HepG2 (cell line): ENCODE measurements around the gene SRBD1. TPM values are rescaled to one million over a fixed set of nuclear protein-coding genes. Genes with fewer than 3 reads are reported as not detected.

Experiments used
- ASH2L ChIP-seq: fragments of 300-600, 200-600 bp; sonication (generic); IDR thresholded peaks from 2 replicates; pipeline ENCODE4 v1.7.0; 2017; ENCODE audit warnings: low read depth, mild to moderate bottlenecking, moderate library complexity, mixed read lengths, low read length; ENCODE audit not compliant: insufficient read length
- CREM ChIP-seq, 2 experiments: sonication (generic) in 1 of 2; formaldehyde crosslinking in 1 of 2; IDR thresholded peaks; 2 replicates each; pipeline versions ENCODE4 v1.4.0 to v1.6.1; 2016 to 2020; ENCODE audit warnings: antibody characterized with exemption in 1 of 2, mild to moderate bottlenecking in 1 of 2, missing genetic modification reagents in 1 of 2
- ETV5 ChIP-seq: IDR thresholded peaks from 2 replicates; pipeline ENCODE4 v1.6.1; 2018; ENCODE audit warnings: missing biosample characterization, missing genetic modification reagents, inconsistent platforms, borderline replicate concordance
- FOXJ3 ChIP-seq: sonication (generic); formaldehyde crosslinking; IDR thresholded peaks from 2 replicates; pipeline ENCODE4 v1.4.0; 2020; ENCODE audit warnings: missing genetic modification reagents, mild to moderate bottlenecking, borderline replicate concordance
- KLF11 ChIP-seq: IDR thresholded peaks from 2 replicates; pipeline ENCODE4 v1.6.1; 2016; ENCODE audit warnings: missing compliant biosample characterization
- NAIF1 ChIP-seq: sonication (generic); formaldehyde crosslinking; IDR thresholded peaks from 2 replicates; pipeline ENCODE4 v1.5.0; 2020; ENCODE audit warnings: mild to moderate bottlenecking, missing genetic modification reagents, borderline replicate concordance
- NCOR1 ChIP-seq: fragments of 200-600 bp; sonication (generic); IDR thresholded peaks from 2 replicates; pipeline ENCODE4 v1.7.0; 2017; ENCODE audit warnings: antibody characterized with exemption, low read length, borderline replicate concordance
- NR2C2 ChIP-seq: sonication (generic); formaldehyde crosslinking; IDR thresholded peaks from 2 replicates; pipeline ENCODE4 v1.4.0; 2020; ENCODE audit warnings: missing genetic modification reagents, mild to moderate bottlenecking, moderate library complexity, borderline replicate concordance
- RFX1 ChIP-seq: fragments of 450-650 bp; IDR thresholded peaks from 2 replicates; pipeline ENCODE4 v1.6.1; 2017
- SAP130 ChIP-seq: IDR thresholded peaks from 2 replicates; pipeline ENCODE4 v1.6.1; 2016; ENCODE audit warnings: low read depth
- ZNF331 ChIP-seq: sonication (generic); formaldehyde crosslinking; IDR thresholded peaks from 2 replicates; pipeline ENCODE4 v1.4.0; 2020; ENCODE audit warnings: missing genetic modification reagents
- ZNF460 ChIP-seq: sonication (generic); formaldehyde crosslinking; IDR thresholded peaks from 2 replicates; pipeline ENCODE4 v1.5.1; 2020; ENCODE audit warnings: missing genetic modification reagents, mild to moderate bottlenecking, borderline replicate concordance
- polyA plus RNA-seq, 8 experiments: library from polyadenylated mRNA; depleted of rRNA in 3 of 8; stranded (reverse) in 7 of 8; unstranded in 1 of 8; fragments of >200 nt; fragmentation: Illumina TruSeq in 4 of 8; extraction: Trizol in 4 of 8; gene quantifications; 2 replicates each; pipeline versions ENCODE4 v1.2.1 to v1.2.3, GENCODE V29; 2011 to 2016; ENCODE audit warnings: low read depth in 4 of 8, missing spikeins in 1 of 8, mixed read lengths in 1 of 8; ENCODE audit not compliant: insufficient read depth in 1 of 8
- total RNA-seq, 5 experiments: library from RNA; depleted of rRNA; stranded (reverse); fragments of >200 nt; fragmentation: Illumina TruSeq; extraction: Trizol; gene quantifications; 2 replicates each; pipeline ENCODE4 v1.2.3, GENCODE V29; 2016; ENCODE audit warnings: low read depth in 1 of 5
- TF ChIP-seq, protein P1 (sequence below): sonication (generic); formaldehyde crosslinking; IDR thresholded peaks from 2 replicates; pipeline ENCODE4 v1.4.0; 2020; ENCODE audit warnings: missing genetic modification reagents
- TF ChIP-seq, protein P2 (sequence below): IDR thresholded peaks from 2 replicates; pipeline ENCODE4 v1.6.1; 2016; ENCODE audit warnings: low read depth, missing genetic modification reagents, missing compliant biosample characterization
- TF ChIP-seq, protein P3 (sequence below), 2 experiments: IDR thresholded peaks; 2 replicates each; pipeline ENCODE4 v1.6.1; 2011 to 2012; ENCODE audit warnings: low read length in 2 of 2, borderline replicate concordance in 1 of 2, low read depth in 1 of 2, mild to moderate bottlenecking in 1 of 2, moderate library complexity in 1 of 2

The SRBD1 gene
- total and polyA plus RNA-seq, 2 of the 13 experiments (the other 11 are each of a cell fraction or from before 2014, with no cell fraction given): 3.2 to 23.9 TPM

DNA sequence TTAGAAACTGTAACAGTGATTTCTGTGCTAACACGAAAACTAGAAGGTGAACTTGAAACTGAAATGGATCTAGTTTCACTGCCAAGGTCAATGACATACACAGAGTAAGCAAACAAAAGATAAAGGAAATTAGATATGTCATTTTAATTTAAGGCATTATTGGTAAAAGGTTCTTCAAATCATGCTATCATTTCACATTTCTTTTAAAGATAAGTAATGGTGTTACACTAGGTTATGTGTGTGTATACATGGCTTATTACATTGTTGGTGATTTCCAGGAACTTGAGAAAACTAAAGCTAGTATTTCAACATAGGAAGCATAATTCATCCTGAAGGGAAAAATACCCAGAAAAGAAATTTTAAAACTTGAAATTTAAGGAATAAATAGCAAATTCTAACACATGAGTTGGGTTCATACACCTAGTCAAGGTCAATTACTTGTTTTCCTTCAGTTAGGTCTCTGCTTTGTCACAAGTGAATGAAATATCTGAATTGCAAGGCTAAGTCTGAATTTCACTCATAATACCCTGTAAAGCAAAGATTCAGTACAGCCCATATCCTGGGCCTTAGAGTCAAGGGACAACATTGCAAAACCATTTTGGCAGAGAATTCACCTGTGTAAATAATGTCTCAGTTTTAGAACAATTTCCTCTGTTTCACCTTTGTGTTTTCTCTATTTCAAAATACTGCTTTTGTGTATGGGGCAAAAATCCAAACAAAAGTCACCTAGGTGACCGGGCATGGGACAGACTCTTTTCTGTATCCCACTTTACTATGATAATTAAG, 141.6 kb downstream of the SRBD1 start (continued):
- TF ChIP-seq, protein P1, sequence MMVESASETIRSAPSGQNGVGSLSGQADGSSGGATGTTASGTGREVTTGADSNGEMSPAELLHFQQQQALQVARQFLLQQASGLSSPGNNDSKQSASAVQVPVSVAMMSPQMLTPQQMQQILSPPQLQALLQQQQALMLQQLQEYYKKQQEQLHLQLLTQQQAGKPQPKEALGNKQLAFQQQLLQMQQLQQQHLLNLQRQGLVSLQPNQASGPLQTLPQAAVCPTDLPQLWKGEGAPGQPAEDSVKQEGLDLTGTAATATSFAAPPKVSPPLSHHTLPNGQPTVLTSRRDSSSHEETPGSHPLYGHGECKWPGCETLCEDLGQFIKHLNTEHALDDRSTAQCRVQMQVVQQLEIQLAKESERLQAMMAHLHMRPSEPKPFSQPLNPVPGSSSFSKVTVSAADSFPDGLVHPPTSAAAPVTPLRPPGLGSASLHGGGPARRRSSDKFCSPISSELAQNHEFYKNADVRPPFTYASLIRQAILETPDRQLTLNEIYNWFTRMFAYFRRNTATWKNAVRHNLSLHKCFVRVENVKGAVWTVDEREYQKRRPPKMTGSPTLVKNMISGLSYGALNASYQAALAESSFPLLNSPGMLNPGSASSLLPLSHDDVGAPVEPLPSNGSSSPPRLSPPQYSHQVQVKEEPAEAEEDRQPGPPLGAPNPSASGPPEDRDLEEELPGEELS (CRISPR knock-in tag): peak; percentile 91
- peak; percentile 78 for TF ChIP-seq CREM (IDR thresholded peaks at IDR 0.05)
- TF ChIP-seq CREM (CRISPR knock-in tag; IDR thresholded peaks at IDR 0.05): no peak
- TF ChIP-seq NR2C2 (CRISPR knock-in tag): no peak
- TF ChIP-seq ASH2L: peak; percentile 83
- peak; percentile 72; the same call in 1 of the 2 replicates for TF ChIP-seq ETV5 (CRISPR knock-in tag)
- TF ChIP-seq FOXJ3 (CRISPR knock-in tag): peak; percentile 95
- peak; percentile 54 for TF ChIP-seq RFX1
- peak; percentile 64 for TF ChIP-seq ZNF331 (CRISPR knock-in tag)
- TF ChIP-seq, protein P2, sequence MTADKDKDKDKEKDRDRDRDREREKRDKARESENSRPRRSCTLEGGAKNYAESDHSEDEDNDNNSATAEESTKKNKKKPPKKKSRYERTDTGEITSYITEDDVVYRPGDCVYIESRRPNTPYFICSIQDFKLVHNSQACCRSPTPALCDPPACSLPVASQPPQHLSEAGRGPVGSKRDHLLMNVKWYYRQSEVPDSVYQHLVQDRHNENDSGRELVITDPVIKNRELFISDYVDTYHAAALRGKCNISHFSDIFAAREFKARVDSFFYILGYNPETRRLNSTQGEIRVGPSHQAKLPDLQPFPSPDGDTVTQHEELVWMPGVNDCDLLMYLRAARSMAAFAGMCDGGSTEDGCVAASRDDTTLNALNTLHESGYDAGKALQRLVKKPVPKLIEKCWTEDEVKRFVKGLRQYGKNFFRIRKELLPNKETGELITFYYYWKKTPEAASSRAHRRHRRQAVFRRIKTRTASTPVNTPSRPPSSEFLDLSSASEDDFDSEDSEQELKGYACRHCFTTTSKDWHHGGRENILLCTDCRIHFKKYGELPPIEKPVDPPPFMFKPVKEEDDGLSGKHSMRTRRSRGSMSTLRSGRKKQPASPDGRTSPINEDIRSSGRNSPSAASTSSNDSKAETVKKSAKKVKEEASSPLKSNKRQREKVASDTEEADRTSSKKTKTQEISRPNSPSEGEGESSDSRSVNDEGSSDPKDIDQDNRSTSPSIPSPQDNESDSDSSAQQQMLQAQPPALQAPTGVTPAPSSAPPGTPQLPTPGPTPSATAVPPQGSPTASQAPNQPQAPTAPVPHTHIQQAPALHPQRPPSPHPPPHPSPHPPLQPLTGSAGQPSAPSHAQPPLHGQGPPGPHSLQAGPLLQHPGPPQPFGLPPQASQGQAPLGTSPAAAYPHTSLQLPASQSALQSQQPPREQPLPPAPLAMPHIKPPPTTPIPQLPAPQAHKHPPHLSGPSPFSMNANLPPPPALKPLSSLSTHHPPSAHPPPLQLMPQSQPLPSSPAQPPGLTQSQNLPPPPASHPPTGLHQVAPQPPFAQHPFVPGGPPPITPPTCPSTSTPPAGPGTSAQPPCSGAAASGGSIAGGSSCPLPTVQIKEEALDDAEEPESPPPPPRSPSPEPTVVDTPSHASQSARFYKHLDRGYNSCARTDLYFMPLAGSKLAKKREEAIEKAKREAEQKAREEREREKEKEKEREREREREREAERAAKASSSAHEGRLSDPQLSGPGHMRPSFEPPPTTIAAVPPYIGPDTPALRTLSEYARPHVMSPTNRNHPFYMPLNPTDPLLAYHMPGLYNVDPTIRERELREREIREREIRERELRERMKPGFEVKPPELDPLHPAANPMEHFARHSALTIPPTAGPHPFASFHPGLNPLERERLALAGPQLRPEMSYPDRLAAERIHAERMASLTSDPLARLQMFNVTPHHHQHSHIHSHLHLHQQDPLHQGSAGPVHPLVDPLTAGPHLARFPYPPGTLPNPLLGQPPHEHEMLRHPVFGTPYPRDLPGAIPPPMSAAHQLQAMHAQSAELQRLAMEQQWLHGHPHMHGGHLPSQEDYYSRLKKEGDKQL (CRISPR knock-in tag): peak; percentile 85
- TF ChIP-seq, protein P3, sequence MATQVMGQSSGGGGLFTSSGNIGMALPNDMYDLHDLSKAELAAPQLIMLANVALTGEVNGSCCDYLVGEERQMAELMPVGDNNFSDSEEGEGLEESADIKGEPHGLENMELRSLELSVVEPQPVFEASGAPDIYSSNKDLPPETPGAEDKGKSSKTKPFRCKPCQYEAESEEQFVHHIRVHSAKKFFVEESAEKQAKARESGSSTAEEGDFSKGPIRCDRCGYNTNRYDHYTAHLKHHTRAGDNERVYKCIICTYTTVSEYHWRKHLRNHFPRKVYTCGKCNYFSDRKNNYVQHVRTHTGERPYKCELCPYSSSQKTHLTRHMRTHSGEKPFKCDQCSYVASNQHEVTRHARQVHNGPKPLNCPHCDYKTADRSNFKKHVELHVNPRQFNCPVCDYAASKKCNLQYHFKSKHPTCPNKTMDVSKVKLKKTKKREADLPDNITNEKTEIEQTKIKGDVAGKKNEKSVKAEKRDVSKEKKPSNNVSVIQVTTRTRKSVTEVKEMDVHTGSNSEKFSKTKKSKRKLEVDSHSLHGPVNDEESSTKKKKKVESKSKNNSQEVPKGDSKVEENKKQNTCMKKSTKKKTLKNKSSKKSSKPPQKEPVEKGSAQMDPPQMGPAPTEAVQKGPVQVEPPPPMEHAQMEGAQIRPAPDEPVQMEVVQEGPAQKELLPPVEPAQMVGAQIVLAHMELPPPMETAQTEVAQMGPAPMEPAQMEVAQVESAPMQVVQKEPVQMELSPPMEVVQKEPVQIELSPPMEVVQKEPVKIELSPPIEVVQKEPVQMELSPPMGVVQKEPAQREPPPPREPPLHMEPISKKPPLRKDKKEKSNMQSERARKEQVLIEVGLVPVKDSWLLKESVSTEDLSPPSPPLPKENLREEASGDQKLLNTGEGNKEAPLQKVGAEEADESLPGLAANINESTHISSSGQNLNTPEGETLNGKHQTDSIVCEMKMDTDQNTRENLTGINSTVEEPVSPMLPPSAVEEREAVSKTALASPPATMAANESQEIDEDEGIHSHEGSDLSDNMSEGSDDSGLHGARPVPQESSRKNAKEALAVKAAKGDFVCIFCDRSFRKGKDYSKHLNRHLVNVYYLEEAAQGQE (IDR thresholded peaks at IDR 0.05; ENCODE audit: borderline replicate concordance in 1 of 2, low read depth in 1 of 2, low read length in 2 of 2): peak in 1 of 2 experiments; percentile 41; a peak in 1 of 4 replicates
- no peak for TF ChIP-seq ZNF460 (CRISPR knock-in tag)
- peak; percentile 70; the same call in 1 of the 2 replicates for TF ChIP-seq SAP130
- 0 out of 2 replicates have a peak, but pooled peaks have one; percentile 16 for TF ChIP-seq KLF11
- TF ChIP-seq NAIF1 (CRISPR knock-in tag): no peak
- peak; percentile 97 for TF ChIP-seq NCOR1
